Tracheal epithelial cell (primary cell): Measurements from ENCODE around the gene CSE1L. TPM values are rescaled to one million over a fixed set of nuclear protein-coding genes. Genes with fewer than 3 reads are reported as not detected.

ENCODE experiments used
- total RNA-seq: library from RNA; depleted of rRNA; stranded (reverse); fragments of >200 nt; gene quantifications from 2 replicates; pipeline ENCODE4 v1.2.1, GENCODE V29; 2014

The CSE1L gene
- total RNA-seq: 95.2 and 97.0 TPM in 2 replicates

GRCh38 chr20:49046087-49046900 lies at the start of gene CSE1L:
Gene CSE1L, plus strand, starts transcription at chr20:49046312. Its CDS starts 12,152 bp downstream, at chr20:49058464.

Other genes with a start within 250 kb of the CSE1L start
- gene PREX1, start 218.3 kb upstream of the CSE1L start, total RNA-seq: under 0.01 and 0.24 TPM in 2 replicates
- 37.1 and 41.2 TPM in 2 replicates for gene ARFGEF2, start 124.6 kb upstream of the CSE1L start, total RNA-seq
- 37.1 and 48.0 TPM in 2 replicates for gene STAU1, start 142.0 kb downstream of the CSE1L start, total RNA-seq
- gene DDX27, start 173.1 kb downstream of the CSE1L start, total RNA-seq: 46.3 and 51.1 TPM in 2 replicates
- 15.8 and 28.2 TPM in 2 replicates for gene ZNFX1, start 231.7 kb downstream of the CSE1L start, total RNA-seq